DMS153 treated with DMSO at 0.1 percent for 48 hours (cell line): ENCODE results near the gene RASL11A.
"Not testable (repeated sequence)": the region's sequence is repeated elsewhere in the genome, so short reads cannot be mapped to it uniquely, and the experiment has no call there.

Experiments used
- DNase-seq: peaks from one replicate; lab custom pipeline; 2025; ENCODE audit not compliant: unreplicated experiment; lab: John Stamatoyannopoulos, UW

Gene RASL11A

GRCh38 chr13:27270594-27271520 is at the start of gene RASL11A:
TSS of gene RASL11A (plus strand) at chr13:27270830. CDS start at chr13:27270945, 115 bp downstream.
- DNase-seq, result peak; percentile 64

- DNase-seq, result not testable (repeated sequence)
Measured at GRCh38 chr13:27222100-27222499, 48.5 kb upstream of the RASL11A start.

GRCh38 chr13:27226991-27227390 is 43.6 kb upstream of the RASL11A start:
- DNase-seq, result no peak

GRCh38 chr13:27228131-27228530 is 42.5 kb upstream of the RASL11A start:
- no peak for DNase-seq

GRCh38 chr13:27229642-27230041 is 41.0 kb upstream of the RASL11A start:
- DNase-seq, result no peak

- no peak for DNase-seq
Measured at GRCh38 chr13:27233964-27234363, 36.7 kb upstream of the RASL11A start.

GRCh38 chr13:27236478-27236877 is 34.2 kb upstream of the RASL11A start:
- no peak for DNase-seq

- no peak for DNase-seq
Measured at GRCh38 chr13:27242702-27243101, 27.9 kb upstream of the RASL11A start.

GRCh38 chr13:27245610-27246009 is 25.0 kb upstream of the RASL11A start:
- DNase-seq, result no peak

GRCh38 chr13:27250833-27251165 is 19.8 kb upstream of the RASL11A start:
- no peak for DNase-seq

GRCh38 chr13:27251166-27252091 is 19.2 kb upstream of the RASL11A start, which contains the start of gene RPL21:
TSS of gene RPL21 (plus strand) at chr13:27251558. CDS start at chr13:27253777, 2,219 bp downstream.
- peak; percentile 89 for DNase-seq

- DNase-seq, result no peak
Measured at GRCh38 chr13:27252467-27252866, 18.2 kb upstream of the RASL11A start.

- DNase-seq, result no peak
Measured at GRCh38 chr13:27257233-27257568, 13.4 kb upstream of the RASL11A start.

GRCh38 chr13:27257648-27258253 is 12.9 kb upstream of the RASL11A start:
- DNase-seq, result no peak

GRCh38 chr13:27258637-27259386 is 11.8 kb upstream of the RASL11A start:
- no peak for DNase-seq

- DNase-seq, result no peak
Measured at GRCh38 chr13:27259831-27260230, 10.8 kb upstream of the RASL11A start.

GRCh38 chr13:27261396-27261795 is 9.2 kb upstream of the RASL11A start:
- DNase-seq, result no peak

GRCh38 chr13:27263438-27263837 is 7.2 kb upstream of the RASL11A start:
- DNase-seq, result no peak

GRCh38 chr13:27264181-27264580 is 6.4 kb upstream of the RASL11A start:
- peak; percentile 25 for DNase-seq

- no peak for DNase-seq
Measured at GRCh38 chr13:27264648-27265047, 6.0 kb upstream of the RASL11A start.

- no peak for DNase-seq
Measured at GRCh38 chr13:27266917-27267316, 3.7 kb upstream of the RASL11A start.
